ENCODE measurements around the gene HGFAC. TPM values are rescaled to one million over a fixed set of nuclear protein-coding genes. Genes with fewer than 3 reads are reported as not detected.

The HGFAC gene
- total RNA-seq, 2 donors from 2014 or later: not detected

DNA sequence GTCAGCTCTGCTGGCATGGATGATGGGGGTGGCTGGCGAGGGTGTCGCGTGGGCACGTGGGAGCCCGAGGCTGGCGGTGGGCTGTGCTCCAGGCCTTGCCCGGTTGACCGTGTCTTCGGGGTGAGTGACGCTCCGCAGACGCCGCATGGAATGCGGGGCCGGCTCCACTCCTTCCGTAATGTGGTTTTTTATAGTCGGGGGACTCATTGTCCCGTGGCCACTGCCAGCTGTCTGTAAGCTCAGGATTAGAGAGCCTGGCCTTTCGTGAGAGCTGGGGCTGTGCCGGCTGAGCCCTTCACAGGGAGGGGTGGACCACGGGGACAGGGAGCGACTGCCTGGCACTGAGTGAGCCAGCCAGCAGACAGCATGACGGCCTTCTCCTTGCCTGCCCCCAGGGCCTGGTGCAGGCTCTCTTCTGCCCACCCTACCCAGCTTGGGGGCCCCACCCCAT lies 41.7 kb downstream of the HGFAC start:
- no peaks in the 10 kb centered on the region for H3K36me3 ChIP-seq
- TF ChIP-seq, protein P1, sequence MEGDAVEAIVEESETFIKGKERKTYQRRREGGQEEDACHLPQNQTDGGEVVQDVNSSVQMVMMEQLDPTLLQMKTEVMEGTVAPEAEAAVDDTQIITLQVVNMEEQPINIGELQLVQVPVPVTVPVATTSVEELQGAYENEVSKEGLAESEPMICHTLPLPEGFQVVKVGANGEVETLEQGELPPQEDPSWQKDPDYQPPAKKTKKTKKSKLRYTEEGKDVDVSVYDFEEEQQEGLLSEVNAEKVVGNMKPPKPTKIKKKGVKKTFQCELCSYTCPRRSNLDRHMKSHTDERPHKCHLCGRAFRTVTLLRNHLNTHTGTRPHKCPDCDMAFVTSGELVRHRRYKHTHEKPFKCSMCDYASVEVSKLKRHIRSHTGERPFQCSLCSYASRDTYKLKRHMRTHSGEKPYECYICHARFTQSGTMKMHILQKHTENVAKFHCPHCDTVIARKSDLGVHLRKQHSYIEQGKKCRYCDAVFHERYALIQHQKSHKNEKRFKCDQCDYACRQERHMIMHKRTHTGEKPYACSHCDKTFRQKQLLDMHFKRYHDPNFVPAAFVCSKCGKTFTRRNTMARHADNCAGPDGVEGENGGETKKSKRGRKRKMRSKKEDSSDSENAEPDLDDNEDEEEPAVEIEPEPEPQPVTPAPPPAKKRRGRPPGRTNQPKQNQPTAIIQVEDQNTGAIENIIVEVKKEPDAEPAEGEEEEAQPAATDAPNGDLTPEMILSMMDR (IDR thresholded peaks at IDR 0.05): no peak
- H3K27ac ChIP-seq: peak overlapping the region; percentile 92 to 99
- DNase-seq (ENCODE audit: low spot score): peak; percentile 85
- peaks cover 0 to 72% of the 10 kb centered on the region in 2 donors for H3K4me1 ChIP-seq
- no peaks in the 10 kb centered on the region for H3K9me3 ChIP-seq
- no peaks in the 10 kb centered on the region for H3K27me3 ChIP-seq
- H3K4me3 ChIP-seq: no peak overlapping the region

DNA sequence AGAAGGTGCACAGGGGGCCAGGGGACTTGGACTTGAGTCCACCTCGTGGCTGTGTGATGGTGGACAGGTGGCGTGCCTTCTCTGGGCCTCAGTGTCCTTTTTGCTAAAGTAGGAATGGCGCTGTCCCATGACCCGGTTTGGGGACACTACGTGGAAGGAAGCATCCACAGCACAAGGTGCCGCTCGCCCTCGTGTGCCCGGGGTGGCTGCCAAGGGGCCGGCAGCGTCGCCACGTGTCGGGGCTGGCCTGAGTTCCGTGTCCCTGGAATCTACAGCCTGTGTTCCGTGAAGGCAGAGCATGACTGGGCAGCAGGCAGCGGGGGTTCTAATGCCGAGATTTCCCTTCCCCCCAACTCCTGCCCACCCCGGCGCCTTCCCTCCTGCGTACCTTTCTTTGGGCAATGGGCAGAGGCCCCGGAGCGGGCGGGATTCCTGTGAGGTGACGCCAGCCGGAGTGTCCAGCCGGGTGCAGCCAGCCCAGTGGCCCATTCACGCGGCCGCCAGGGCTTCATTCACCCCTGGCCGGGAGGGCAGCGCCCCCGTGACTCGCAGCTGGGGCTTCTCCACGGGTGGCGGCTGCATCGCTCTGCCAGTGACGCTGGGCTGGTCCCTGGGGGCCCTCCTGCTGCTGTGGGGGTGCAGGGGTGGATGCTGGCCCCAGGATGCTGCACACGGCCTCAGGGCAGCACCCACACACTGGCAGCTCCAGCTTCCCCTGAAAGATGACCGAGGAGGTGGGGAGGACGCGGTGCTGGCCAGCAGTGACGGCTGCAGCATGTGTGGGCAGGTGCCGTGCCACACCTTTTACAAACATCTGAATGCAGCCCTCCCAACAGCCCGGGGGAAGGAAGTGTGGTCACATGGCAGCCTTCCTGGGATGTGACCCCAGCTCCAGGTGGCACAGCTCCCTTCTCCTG lies 42.5 kb downstream of the HGFAC start:
- TF ChIP-seq, protein P1 (IDR thresholded peaks at IDR 0.05): no peak
- Histone ChIP-seq H3K4me3 (peak overlapping the region; percentile 8 to 21), H3K27ac (peak overlapping the region; percentile 92 to 99), H3K27me3 (no peaks in the 10 kb centered on the region), H3K9me3 (no peaks in the 10 kb centered on the region), H3K4me1 (peaks cover 0 to 69% of the 10 kb centered on the region in 2 donors), H3K36me3 (no peaks in the 10 kb centered on the region)
- DNase-seq (ENCODE audit: low spot score): peak; percentile 75

DNA sequence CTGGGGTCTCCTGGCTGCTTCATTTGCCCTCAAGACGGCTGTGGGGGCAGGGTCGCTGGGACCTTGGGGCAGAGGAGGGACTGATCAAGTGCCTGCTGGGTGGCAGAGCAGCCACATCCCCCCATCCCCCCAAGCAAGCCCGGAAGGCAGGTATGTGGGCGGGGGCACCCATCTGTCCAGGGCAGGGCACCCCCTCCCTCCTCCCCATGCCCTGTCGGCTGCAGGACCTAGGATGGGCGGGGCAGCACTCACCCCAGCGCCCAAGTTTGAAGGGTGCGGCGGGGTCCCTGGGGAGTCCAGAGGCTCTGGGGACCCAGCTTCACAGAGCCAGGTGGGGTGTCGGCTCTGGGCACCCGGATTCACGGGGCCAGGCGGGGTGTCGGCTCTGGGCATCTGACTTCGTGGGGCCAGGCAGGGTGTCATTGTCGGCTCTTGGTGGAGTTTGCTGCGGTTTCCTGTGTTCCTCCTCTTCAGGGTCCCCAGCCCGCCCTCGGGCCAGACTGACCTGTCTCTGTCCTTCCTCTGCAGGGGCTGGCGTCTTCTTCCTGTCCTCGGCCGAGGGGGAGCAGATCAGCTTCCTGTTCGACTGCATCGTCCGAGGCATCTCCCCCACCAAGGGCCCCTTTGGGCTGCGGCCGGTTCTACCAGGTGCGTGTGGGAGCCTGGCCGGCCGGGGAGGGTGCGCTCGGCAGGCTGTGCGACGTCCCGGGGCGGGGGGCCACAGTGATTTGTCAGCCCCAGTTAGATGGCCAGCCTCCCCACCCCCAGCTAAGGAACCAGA lies 43.4 kb downstream of the HGFAC start:
- DNase-seq (ENCODE audit: low spot score): no peak
- Histone ChIP-seq H3K4me1 (peaks cover 0 to 63% of the 10 kb centered on the region in 2 donors), H3K36me3 (no peaks in the 10 kb centered on the region), H3K9me3 (no peaks in the 10 kb centered on the region), H3K27ac (peak overlapping the region; percentile 89 to 99), H3K27me3 (no peaks in the 10 kb centered on the region), H3K4me3 (peak overlapping the region in 1 of 2 donors; percentile 21)
- TF ChIP-seq, protein P1 (IDR thresholded peaks at IDR 0.05): no peak

DNA sequence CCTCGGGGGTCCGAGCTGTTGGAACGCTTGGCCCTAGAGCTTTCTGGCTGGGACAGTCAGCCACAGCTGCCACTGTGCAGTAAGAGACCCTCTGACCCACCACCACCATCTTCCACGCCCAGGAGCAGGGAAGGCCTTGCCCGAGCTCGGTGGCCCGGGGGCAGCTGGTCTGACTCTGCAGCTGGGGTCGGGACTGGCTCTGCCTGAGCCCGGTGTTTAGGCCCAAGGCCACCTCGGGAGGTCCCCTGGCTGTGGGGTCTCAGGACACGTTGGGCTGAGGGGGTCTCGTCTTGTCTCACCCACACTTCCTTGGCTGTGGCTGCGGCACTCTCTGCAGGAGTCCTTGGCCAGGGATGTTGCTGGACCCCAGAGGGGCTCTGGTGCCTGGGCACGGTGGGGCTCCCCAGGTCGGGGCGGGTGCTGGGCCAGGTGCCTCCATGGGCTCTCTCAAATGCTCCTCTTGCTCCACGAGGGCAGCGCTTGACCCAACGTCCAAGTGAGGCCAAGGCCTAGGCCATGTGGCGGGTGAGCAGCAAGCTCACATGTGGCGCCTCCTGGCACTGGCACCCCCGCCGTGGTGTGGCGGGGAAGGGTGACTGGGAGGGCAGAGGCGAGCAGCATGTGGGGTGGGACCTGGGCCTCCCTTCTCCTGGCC lies 44.2 kb downstream of the HGFAC start:
- DNase-seq (ENCODE audit: low spot score): no peak
- H3K27me3 ChIP-seq: no peaks in the 10 kb centered on the region
- peak overlapping the region in 1 of 2 donors; percentile 21 for H3K4me3 ChIP-seq

More for the DNA sequence above, 44.2 kb downstream of the HGFAC start:
- Histone ChIP-seq H3K4me1 (peaks cover 0 to 55% of the 10 kb centered on the region in 2 donors), H3K9me3 (no peaks in the 10 kb centered on the region), H3K27ac (peak overlapping the region; percentile 89 to 99), H3K36me3 (no peaks in the 10 kb centered on the region)
- TF ChIP-seq, protein P1 (IDR thresholded peaks at IDR 0.05): no peak
